RWPE1 (cell line): ENCODE measurements around the gene RAD51.

Experiments used
- CTCF ChIA-PET: fragments of 350-600 bp; sonication (Branson Sonifier 250); formaldehyde crosslinking; extraction: SDS; loops from one replicate; lab custom pipeline; 2021; lab: Yijun Ruan, JAX
- POLR2A ChIA-PET: fragments of 400-600 bp; formaldehyde crosslinking; extraction: SDS; loops from one replicate; lab custom pipeline; 2020; ENCODE audit warnings: antibody characterized with exemption; ENCODE audit not compliant: low non-redundant PET; lab: Yijun Ruan, JAX
- DNase-seq: peaks from one replicate; pipeline ENCODE4 v3.0.0; 2012; ENCODE audit warnings: low spot score
- H3K27ac ChIP-seq: fragments of 450-650 bp; 2 replicates; pipeline ENCODE4 v1.5.1; 2017
- CTCF ChIP-seq: fragments of 450-650 bp; conservative IDR thresholded peaks from 2 replicates; pipeline ENCODE4 v1.5.1; 2017; ENCODE audit warnings: low read depth, mild to moderate bottlenecking

Gene RAD51

GRCh38 chr15:40750885-40751284 lies 55.9 kb downstream of the RAD51 start:
- CTCF ChIA-PET = interaction anchor here (1.0 to 1.2 kb wide), 3 partner anchors 28 to 143 kb away, joined by 3 to 5 read pairs (median 3); partner anchors contain the start of gene VPS18
- no peak overlapping the region for H3K27ac ChIP-seq
- TF ChIP-seq CTCF = no peak
- DNase-seq = no peak
- POLR2A ChIA-PET = no interaction called here

GRCh38 chr15:40751745-40752144 lies 56.8 kb downstream of the RAD51 start:
- peak overlapping the region; percentile 12; the same call in 1 of the 2 replicates for H3K27ac ChIP-seq
- no peak for DNase-seq
- CTCF ChIA-PET = interaction anchor here (1.1 to 1.2 kb wide), 2 partner anchors 31 to 142 kb away, joined by 3 to 5 read pairs; partner anchors contain the start of gene VPS18
- no peak for TF ChIP-seq CTCF
- POLR2A ChIA-PET = no interaction called here

GRCh38 chr15:40754574-40754882 lies 59.6 kb downstream of the RAD51 start:
- peak overlapping the region; percentile 89 for H3K27ac ChIP-seq
- no peak for TF ChIP-seq CTCF
- POLR2A ChIA-PET = no interaction called here
- CTCF ChIA-PET = interaction anchor here (0.5 to 0.6 kb wide), 2 partner anchors 140 to 188 kb away, joined by 3 to 4 read pairs; partner anchors contain the start of gene VPS18
- DNase-seq = no peak

GRCh38 chr15:40754883-40755811 lies 60.2 kb downstream of the RAD51 start, which contains the start of gene RMDN3:
TSS of gene RMDN3 (minus strand) at chr15:40755254. CDS start at chr15:40754783, 471 bp downstream.
- TF ChIP-seq CTCF = no peak
- ChIA-PET POLR2A (no interaction called here), CTCF (interaction anchor here (0.5 kb wide), 1 partner anchor 187 kb away, joined by 4 read pairs; no protein-coding TSS in a partner anchor)
- peak; percentile 91 for DNase-seq
- H3K27ac ChIP-seq = peak within 1 kb of the TSS; percentile 89

- no peak for DNase-seq
- POLR2A ChIA-PET = interaction anchor here (0.7 to 1.2 kb wide), 2 partner anchors 14 to 36 kb away, joined by 3 to 5 read pairs; partner anchors contain the start of gene C15orf62
- CTCF ChIA-PET = interaction anchor here (0.6 kb wide), 1 partner anchor 166 kb away, joined by 4 read pairs; no protein-coding TSS in a partner anchor
- H3K27ac ChIP-seq = peak overlapping the region; percentile 89
- no peak for TF ChIP-seq CTCF
Observed at GRCh38 chr15:40755812-40756208, 60.8 kb downstream of the RAD51 start.

- CTCF ChIA-PET = no interaction called here
- peak overlapping the region; percentile 51 for H3K27ac ChIP-seq
- TF ChIP-seq CTCF = no peak
- POLR2A ChIA-PET = interaction anchor here (1.2 kb wide), 1 partner anchor 13 kb away, joined by 3 read pairs; the partner anchor contains the start of gene C15orf62
- no peak for DNase-seq
Observed at GRCh38 chr15:40756938-40757337, 62.0 kb downstream of the RAD51 start.
